NOMO-1 treated with dmso at 0.1 percent for 144 hours (cell line): Measurements from ENCODE around the gene TAS2R31.

Source experiments
- DNase-seq: peaks from one replicate; lab custom pipeline; 2025; ENCODE audit not compliant: unreplicated experiment; lab: John Stamatoyannopoulos, UW

TAS2R31 gene

GRCh38 chr12:11007608-11008007 lies 23.6 kb downstream of the TAS2R31 start:
- DNase-seq = no peak

GRCh38 chr12:10998204-10998603 lies 33.0 kb downstream of the TAS2R31 start, which contains the start of gene TAS2R20:
TSS of gene TAS2R20 (minus strand) at chr12:10998304. CDS start at chr12:10997875, 429 bp downstream.
- DNase-seq = no peak

GRCh38 chr12:10994307-10994706 lies 36.9 kb downstream of the TAS2R31 start:
- no peak for DNase-seq

GRCh38 chr12:10989107-10989506 lies 42.1 kb downstream of the TAS2R31 start:
- no peak for DNase-seq

GRCh38 chr12:10986812-10987211 lies 44.4 kb downstream of the TAS2R31 start, which contains the start of gene TAS2R50:
TSS of gene TAS2R50 (minus strand) at chr12:10986912. CDS start at chr12:10986860, 52 bp downstream.
- DNase-seq = no peak

- DNase-seq = no peak
Observed at GRCh38 chr12:10982244-10982643, 49.0 kb downstream of the TAS2R31 start.
